HG03354 (cell line): ENCODE data around the gene ASZ1.
"Not testable (repeated sequence)": the region's sequence is repeated elsewhere in the genome, so short reads cannot be mapped to it uniquely, and the experiment has no call there.

Experiments
- ATAC-seq: cut with Tn5 transposase; IDR thresholded peaks from one replicate; pipeline ENCODE4 v1.9.1; 2021; ENCODE audit warnings: mild to moderate bottlenecking; ENCODE audit not compliant: unreplicated experiment, poor library complexity, severe bottlenecking

The ASZ1 gene

GRCh38 chr7:117427258-117427701, at the start of gene ASZ1:
ASZ1 (minus strand) TSS chr7:117427493; CDS start chr7:117427460, 33 bp downstream.
- ATAC-seq, result no peak

GRCh38 chr7:117476557-117477215, 49.4 kb upstream of the ASZ1 start:
- ATAC-seq, result no peak

GRCh38 chr7:117472335-117472734, 45.0 kb upstream of the ASZ1 start:
- ATAC-seq, result no peak

GRCh38 chr7:117470777-117471176, 43.5 kb upstream of the ASZ1 start:
- ATAC-seq, result no peak

- ATAC-seq, result no peak
Observed at GRCh38 chr7:117468174-117468573, 40.9 kb upstream of the ASZ1 start.

- not testable (repeated sequence) for ATAC-seq
Observed at GRCh38 chr7:117460815-117461214, 33.5 kb upstream of the ASZ1 start.

- ATAC-seq, result no peak
Observed at GRCh38 chr7:117459735-117460134, 32.4 kb upstream of the ASZ1 start.

- peak; percentile 76 for ATAC-seq
Observed at GRCh38 chr7:117458977-117459583, 31.8 kb upstream of the ASZ1 start.

- ATAC-seq, result no peak
Observed at GRCh38 chr7:117448655-117449054, 21.4 kb upstream of the ASZ1 start.

- no peak for ATAC-seq
Observed at GRCh38 chr7:117446220-117446815, 19.0 kb upstream of the ASZ1 start.

GRCh38 chr7:117445206-117445605, 17.9 kb upstream of the ASZ1 start:
- ATAC-seq, result no peak

GRCh38 chr7:117444646-117445045, 17.4 kb upstream of the ASZ1 start:
- no peak for ATAC-seq

- ATAC-seq, result peak; percentile 98
Observed at GRCh38 chr7:117435475-117436043, 8.3 kb upstream of the ASZ1 start.

GRCh38 chr7:117424090-117424829, 3.0 kb downstream of the ASZ1 start:
- peak; percentile 81 for ATAC-seq

GRCh38 chr7:117414591-117414990, 12.7 kb downstream of the ASZ1 start:
- not testable (repeated sequence) for ATAC-seq

- no peak for ATAC-seq
Observed at GRCh38 chr7:117412946-117413559, 14.2 kb downstream of the ASZ1 start.

- ATAC-seq, result no peak
Observed at GRCh38 chr7:117412390-117412789, 14.9 kb downstream of the ASZ1 start.

GRCh38 chr7:117411539-117411938, 15.8 kb downstream of the ASZ1 start:
- ATAC-seq, result peak; percentile 64

GRCh38 chr7:117408831-117409230, 18.5 kb downstream of the ASZ1 start:
- ATAC-seq, result no peak

GRCh38 chr7:117405519-117405918, 21.8 kb downstream of the ASZ1 start:
- ATAC-seq, result no peak
